GM10248 (cell line): ENCODE data around the gene TPTE.
"Not testable (repeated sequence)": the region's sequence is repeated elsewhere in the genome, so short reads cannot be mapped to it uniquely, and the experiment has no call there.

Experiments used
- CTCF ChIA-PET: fragments of 300-600 bp; sonication (Branson Sonifier 250); formaldehyde crosslinking; extraction: SDS; loops from one replicate; lab custom pipeline; 2021; ENCODE audit warnings: antibody characterized with exemption; lab: Yijun Ruan, JAX
- POLR2A ChIA-PET: fragments of 350-650 bp; sonication (Branson Sonifier 250); formaldehyde crosslinking; extraction: SDS; loops from one replicate; lab custom pipeline; 2020; ENCODE audit warnings: antibody characterized with exemption; lab: Yijun Ruan, JAX
- DNase-seq: peaks from one replicate; pipeline ENCODE4 v3.0.0; 2012; ENCODE audit errors: extremely low spot score
- CTCF ChIP-seq: IDR thresholded peaks from 2 replicates; pipeline ENCODE4 v1.5.1; 2012; ENCODE audit warnings: mild to moderate bottlenecking, low read depth; ENCODE audit errors: extremely low read depth, missing control alignments, control extremely low read depth

TPTE gene

GRCh38 chr21:10639123-10639522, 117.7 kb downstream of the TPTE start:
- CTCF ChIA-PET, result no interaction called here
- TF ChIP-seq CTCF, result no peak
- DNase-seq, result no peak
- POLR2A ChIA-PET, result no interaction called here

- CTCF ChIA-PET, result not testable (repeated sequence)
Observed at GRCh38 chr21:10639746-10640145, 118.4 kb downstream of the TPTE start.

GRCh38 chr21:10640446-10640845, 119.1 kb downstream of the TPTE start:
- ChIA-PET POLR2A (no interaction called here), CTCF (no interaction called here)
- TF ChIP-seq CTCF, result no peak
- no peak for DNase-seq

More at GRCh38 chr21:10639746-10640145, 118.4 kb downstream of the TPTE start:
- DNase-seq, POLR2A ChIA-PET: not testable (repeated sequence)

GRCh38 chr21:10641107-10641506, 119.7 kb downstream of the TPTE start:
- ChIA-PET CTCF (no interaction called here), POLR2A (no interaction called here)
- no peak for TF ChIP-seq CTCF
- no peak for DNase-seq

- DNase-seq, POLR2A ChIA-PET, CTCF ChIA-PET: not testable (repeated sequence)
Observed at GRCh38 chr21:10645667-10646066, 124.3 kb downstream of the TPTE start.

GRCh38 chr21:10649350-10650149, 128.2 kb downstream of the TPTE start:
- DNase-seq, CTCF ChIA-PET, POLR2A ChIA-PET: not testable (repeated sequence)

- CTCF ChIA-PET, POLR2A ChIA-PET, DNase-seq: not testable (repeated sequence)
Observed at GRCh38 chr21:10650297-10650696, 128.9 kb downstream of the TPTE start.
